Spleen (tissue), 7 donors: ENCODE measurements around the gene WDR83.

Experiments used
- POLR2A ChIP-seq, 3 donors: fragments of 450-650 bp; IDR thresholded peaks; one replicate each; pipeline ENCODE4 v1.5.1; 2017; ENCODE audit warnings: antibody characterized with exemption in 3 of 3, mild to moderate bottlenecking in 1 of 3
- TF ChIP-seq, protein P1 (sequence below), 11 experiments: fragments of 200-600 bp in 7 of 11; fragments of 450-650 bp in 4 of 11; sonication (generic) in 4 of 11; IDR thresholded peaks in 8 of 11; conservative IDR thresholded peaks in 3 of 11; 1 replicate in 7 of 11; 2 replicates in 4 of 11; pipeline versions ENCODE4 v1.4.0 to v1.8.0; 2016 to 2021; ENCODE audit warnings: antibody characterized with exemption in 11 of 11, inconsistent platforms in 4 of 11, mild to moderate bottlenecking in 1 of 11
- donor health status: DM: no; HTN: no; CAD: no; lungs with moderate emphysema.
- donor health status: DM: no; HTN: no; CAD: no.
- donor health status: DM: no; HTN: no; CAD: no.

DNA sequence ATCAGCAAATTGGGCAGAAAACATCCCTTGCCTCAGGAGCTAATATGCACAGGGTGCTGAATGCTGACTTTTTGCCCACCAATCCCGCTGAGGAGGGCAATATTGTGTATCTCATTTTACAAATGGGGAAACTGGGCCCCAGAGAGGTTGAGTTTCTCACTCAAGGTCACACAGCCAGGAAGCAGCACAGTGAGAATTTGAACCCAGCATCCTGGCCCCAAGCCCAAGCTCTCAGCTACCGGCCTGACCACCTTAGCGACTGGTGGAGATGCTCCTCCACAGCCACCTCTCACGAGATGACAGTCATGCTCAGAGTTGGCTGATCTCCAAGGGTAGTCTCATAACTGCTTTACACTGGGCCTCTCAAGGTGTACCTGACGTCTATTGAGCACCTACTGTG lies 26.4 kb downstream of the WDR83 start:
- no peak for TF ChIP-seq POLR2A (IDR thresholded peaks at IDR 0.05)
- TF ChIP-seq, protein P1, sequence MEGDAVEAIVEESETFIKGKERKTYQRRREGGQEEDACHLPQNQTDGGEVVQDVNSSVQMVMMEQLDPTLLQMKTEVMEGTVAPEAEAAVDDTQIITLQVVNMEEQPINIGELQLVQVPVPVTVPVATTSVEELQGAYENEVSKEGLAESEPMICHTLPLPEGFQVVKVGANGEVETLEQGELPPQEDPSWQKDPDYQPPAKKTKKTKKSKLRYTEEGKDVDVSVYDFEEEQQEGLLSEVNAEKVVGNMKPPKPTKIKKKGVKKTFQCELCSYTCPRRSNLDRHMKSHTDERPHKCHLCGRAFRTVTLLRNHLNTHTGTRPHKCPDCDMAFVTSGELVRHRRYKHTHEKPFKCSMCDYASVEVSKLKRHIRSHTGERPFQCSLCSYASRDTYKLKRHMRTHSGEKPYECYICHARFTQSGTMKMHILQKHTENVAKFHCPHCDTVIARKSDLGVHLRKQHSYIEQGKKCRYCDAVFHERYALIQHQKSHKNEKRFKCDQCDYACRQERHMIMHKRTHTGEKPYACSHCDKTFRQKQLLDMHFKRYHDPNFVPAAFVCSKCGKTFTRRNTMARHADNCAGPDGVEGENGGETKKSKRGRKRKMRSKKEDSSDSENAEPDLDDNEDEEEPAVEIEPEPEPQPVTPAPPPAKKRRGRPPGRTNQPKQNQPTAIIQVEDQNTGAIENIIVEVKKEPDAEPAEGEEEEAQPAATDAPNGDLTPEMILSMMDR (IDR thresholded peaks at IDR 0.05 in 8 of 11, conservative IDR thresholded peaks at IDR 0.05 in 3 of 11), result no peak
